K562 (cell line): Measurements from ENCODE around the gene MIEF1. TPM values are rescaled to one million over a fixed set of nuclear protein-coding genes. Genes with fewer than 3 reads are reported as not detected.

ENCODE experiments used
- FOXP1 ChIP-seq: sonication (generic); formaldehyde crosslinking; IDR thresholded peaks from 2 replicates; pipeline ENCODE4 v1.8.0; 2022; ENCODE audit warnings: mild to moderate bottlenecking, missing genetic modification reagents
- GATAD2B ChIP-seq: fragments of 450-650 bp; IDR thresholded peaks from 2 replicates; pipeline ENCODE4 v1.6.1; 2017; ENCODE audit warnings: mild to moderate bottlenecking, borderline replicate concordance
- HDAC2 ChIP-seq: fragments of 450-650 bp; IDR thresholded peaks from 2 replicates; pipeline ENCODE4 v1.6.1; 2016; ENCODE audit warnings: mild to moderate bottlenecking
- HMGN3 ChIP-seq: IDR thresholded peaks from 2 replicates; pipeline ENCODE4 v1.6.1; 2011; ENCODE audit warnings: borderline replicate concordance, low read depth, mild to moderate bottlenecking, mixed read lengths, low read length; ENCODE audit not compliant: insufficient read length; ENCODE audit errors: extremely low read depth
- NR4A1 ChIP-seq, 2 experiments: fragments of 250-450 bp in 1 of 2; fragments of 450-650 bp in 1 of 2; sonication (Bioruptor Pico) in 1 of 2; IDR thresholded peaks; 2 replicates each; pipeline versions ENCODE4 v1.4.0 to v1.6.1; 2016 to 2020; ENCODE audit warnings: mild to moderate bottlenecking in 2 of 2, missing compliant biosample characterization in 1 of 2, missing genetic modification characterization in 1 of 2, moderate library complexity in 1 of 2
- PURB ChIP-seq: sonication (generic); formaldehyde crosslinking; IDR thresholded peaks from 2 replicates; pipeline ENCODE4 v1.9.0; 2021; ENCODE audit warnings: low read depth, mild to moderate bottlenecking, missing genetic modification reagents
- RBM39 ChIP-seq: fragments of 200-400 bp; formaldehyde crosslinking; optimal IDR thresholded peaks from 2 replicates; pipeline ENCODE3; 2018; ENCODE audit warnings: low read depth, low read length
- TCF7 ChIP-seq: sonication (generic); IDR thresholded peaks from 2 replicates; pipeline ENCODE4 v1.6.1; 2016; ENCODE audit warnings: antibody characterized with exemption, borderline replicate concordance
- ZNF184 ChIP-seq: sonication (generic); formaldehyde crosslinking; IDR thresholded peaks from 2 replicates; pipeline ENCODE4 v1.5.0; 2020; ENCODE audit warnings: missing genetic modification reagents
- polyA plus RNA-seq, 8 experiments: library from polyadenylated mRNA; depleted of rRNA in 4 of 8; stranded (reverse) in 5 of 8; unstranded in 3 of 8; fragments of >200 nt; fragmentation: Nextera tagmentation in 2 of 8; fragmentation: Illumina TruSeq in 1 of 8; extraction: Ambion mirVana in 2 of 8; extraction: Trizol in 1 of 8; gene quantifications; 2 replicates each; pipeline versions ENCODE4 v1.2.1 to v1.2.3, GENCODE V29; 2011 to 2014; ENCODE audit warnings: inconsistent platforms in 1 of 8, missing spikeins in 1 of 8
- total RNA-seq, 7 experiments: library from RNA; depleted of rRNA in 6 of 7; stranded (reverse); fragments of >200 nt in 6 of 7; fragmentation: Illumina TruSeq in 2 of 7; extraction: Trizol in 2 of 7; gene quantifications; 2 replicates each; pipeline versions ENCODE4 v1.2.1 to v1.2.3, GENCODE V29; 2011 to 2021; ENCODE audit warnings: low replicate concordance in 1 of 7
- TF ChIP-seq, protein P1 (sequence below): fragments of 450-650 bp; IDR thresholded peaks from 2 replicates; pipeline ENCODE4 v1.6.1; 2016; ENCODE audit warnings: low read depth
- TF ChIP-seq, protein P2 (sequence below): fragments of 250-450 bp; sonication (Bioruptor Pico); IDR thresholded peaks from 2 replicates; pipeline ENCODE4 v1.4.0; 2020; ENCODE audit warnings: borderline replicate concordance
- TF ChIP-seq, protein P3 (sequence below): IDR thresholded peaks from 3 replicates; pipeline ENCODE4 v1.6.1; 2011; ENCODE audit warnings: borderline replicate concordance, mild to moderate bottlenecking; ENCODE audit not compliant: insufficient read length, insufficient read depth
- TF ChIP-seq, protein P4 (sequence below): fragments of 450-650 bp; IDR thresholded peaks from 2 replicates; pipeline ENCODE4 v1.7.1; 2018; ENCODE audit warnings: mild to moderate bottlenecking, low read depth; ENCODE audit not compliant: partially characterized antibody

MIEF1 gene
- total and polyA plus RNA-seq, 9 of the 15 experiments (the other 6 are each of a cell fraction or from before 2014, with no cell fraction given) = 10.9 to 51.8 (median 25.5) TPM

DNA sequence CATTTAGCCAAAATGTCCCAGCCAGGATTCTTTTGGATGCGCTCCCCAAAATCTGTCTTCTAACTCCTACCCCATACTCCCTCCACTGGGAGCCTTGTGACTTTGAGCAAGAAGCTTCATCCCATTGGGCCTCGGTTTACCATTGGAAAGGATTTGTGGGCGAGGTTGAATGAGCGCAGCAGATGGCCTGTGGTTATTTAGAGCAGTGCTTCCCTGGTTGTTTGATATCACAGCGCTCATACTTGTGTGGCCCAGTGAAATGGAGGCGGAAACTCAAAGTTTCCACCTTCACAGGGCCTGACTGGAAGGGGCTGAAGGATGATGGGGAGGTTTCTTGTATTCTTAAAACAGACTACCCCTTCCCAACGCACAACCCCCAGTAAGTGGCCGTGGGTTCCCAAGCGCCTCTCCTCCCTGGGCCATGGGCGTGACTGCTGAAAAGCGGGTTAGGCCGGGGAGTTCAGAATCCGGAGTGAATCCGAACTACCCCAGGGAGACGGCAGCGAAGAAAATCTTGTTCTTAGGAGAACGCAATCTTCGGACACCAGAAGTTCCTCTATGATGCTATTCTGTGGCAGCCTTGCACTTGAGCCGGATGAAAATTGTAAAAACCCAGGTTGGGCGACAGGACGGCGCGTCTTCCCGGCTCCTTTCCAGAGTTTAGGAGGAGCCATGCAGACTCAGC lies 17.0 kb downstream of the MIEF1 start (continued):
- TF ChIP-seq, protein P1, sequence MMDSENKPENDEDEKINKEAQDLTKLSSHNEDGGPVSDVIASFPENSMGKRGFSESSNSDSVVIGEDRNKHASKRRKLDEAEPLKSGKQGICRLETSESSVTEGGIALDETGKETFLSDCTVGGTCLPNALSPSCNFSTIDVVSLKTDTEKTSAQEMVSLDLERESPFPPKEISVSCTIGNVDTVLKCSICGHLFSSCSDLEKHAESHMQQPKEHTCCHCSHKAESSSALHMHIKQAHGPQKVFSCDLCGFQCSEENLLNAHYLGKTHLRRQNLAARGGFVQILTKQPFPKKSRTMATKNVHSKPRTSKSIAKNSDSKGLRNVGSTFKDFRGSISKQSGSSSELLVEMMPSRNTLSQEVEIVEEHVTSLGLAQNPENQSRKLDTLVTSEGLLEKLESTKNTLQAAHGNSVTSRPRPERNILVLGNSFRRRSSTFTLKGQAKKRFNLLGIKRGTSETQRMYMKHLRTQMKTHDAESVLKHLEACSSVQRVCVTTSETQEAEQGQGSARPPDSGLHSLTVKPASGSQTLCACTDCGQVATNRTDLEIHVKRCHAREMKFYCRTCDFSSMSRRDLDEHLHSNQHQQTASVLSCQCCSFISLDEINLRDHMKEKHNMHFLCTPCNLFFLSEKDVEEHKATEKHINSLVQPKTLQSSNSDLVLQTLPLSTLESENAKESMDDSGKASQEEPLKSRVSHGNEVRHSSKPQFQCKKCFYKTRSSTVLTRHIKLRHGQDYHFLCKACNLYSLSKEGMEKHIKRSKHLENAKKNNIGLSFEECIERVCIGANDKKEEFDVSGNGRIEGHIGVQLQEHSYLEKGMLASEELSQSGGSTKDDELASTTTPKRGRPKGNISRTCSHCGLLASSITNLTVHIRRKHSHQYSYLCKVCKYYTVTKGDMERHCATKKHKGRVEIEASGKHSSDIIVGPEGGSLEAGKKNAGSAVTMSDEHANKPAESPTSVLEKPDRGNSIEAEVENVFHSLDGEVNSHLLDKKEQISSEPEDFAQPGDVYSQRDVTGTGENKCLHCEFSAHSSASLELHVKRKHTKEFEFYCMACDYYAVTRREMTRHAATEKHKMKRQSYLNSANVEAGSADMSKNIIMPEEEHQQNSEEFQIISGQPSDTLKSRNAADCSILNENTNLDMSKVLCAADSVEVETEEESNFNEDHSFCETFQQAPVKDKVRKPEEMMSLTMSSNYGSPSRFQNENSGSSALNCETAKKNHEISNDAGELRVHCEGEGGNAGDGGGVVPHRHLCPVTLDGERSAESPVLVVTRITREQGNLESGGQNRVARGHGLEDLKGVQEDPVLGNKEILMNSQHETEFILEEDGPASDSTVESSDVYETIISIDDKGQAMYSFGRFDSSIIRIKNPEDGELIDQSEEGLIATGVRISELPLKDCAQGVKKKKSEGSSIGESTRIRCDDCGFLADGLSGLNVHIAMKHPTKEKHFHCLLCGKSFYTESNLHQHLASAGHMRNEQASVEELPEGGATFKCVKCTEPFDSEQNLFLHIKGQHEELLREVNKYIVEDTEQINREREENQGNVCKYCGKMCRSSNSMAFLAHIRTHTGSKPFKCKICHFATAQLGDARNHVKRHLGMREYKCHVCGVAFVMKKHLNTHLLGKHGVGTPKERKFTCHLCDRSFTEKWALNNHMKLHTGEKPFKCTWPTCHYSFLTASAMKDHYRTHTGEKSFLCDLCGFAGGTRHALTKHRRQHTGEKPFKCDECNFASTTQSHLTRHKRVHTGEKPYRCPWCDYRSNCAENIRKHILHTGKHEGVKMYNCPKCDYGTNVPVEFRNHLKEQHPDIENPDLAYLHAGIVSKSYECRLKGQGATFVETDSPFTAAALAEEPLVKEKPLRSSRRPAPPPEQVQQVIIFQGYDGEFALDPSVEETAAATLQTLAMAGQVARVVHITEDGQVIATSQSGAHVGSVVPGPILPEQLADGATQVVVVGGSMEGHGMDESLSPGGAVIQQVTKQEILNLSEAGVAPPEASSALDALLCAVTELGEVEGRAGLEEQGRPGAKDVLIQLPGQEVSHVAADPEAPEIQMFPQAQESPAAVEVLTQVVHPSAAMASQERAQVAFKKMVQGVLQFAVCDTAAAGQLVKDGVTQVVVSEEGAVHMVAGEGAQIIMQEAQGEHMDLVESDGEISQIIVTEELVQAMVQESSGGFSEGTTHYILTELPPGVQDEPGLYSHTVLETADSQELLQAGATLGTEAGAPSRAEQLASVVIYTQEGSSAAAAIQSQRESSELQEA = no peak
- TF ChIP-seq, protein P2, sequence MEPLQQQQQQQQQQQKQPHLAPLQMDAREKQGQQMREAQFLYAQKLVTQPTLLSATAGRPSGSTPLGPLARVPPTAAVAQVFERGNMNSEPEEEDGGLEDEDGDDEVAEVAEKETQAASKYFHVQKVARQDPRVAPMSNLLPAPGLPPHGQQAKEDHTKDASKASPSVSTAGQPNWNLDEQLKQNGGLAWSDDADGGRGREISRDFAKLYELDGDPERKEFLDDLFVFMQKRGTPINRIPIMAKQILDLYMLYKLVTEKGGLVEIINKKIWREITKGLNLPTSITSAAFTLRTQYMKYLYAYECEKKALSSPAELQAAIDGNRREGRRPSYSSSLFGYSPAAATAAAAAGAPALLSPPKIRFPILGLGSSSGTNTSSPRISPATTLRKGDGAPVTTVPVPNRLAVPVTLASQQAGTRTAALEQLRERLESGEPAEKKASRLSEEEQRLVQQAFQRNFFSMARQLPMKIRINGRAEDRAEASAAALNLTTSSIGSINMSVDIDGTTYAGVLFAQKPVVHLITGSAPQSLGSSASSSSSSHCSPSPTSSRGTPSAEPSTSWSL (CRISPR knock-in tag) = no peak
- TF ChIP-seq, protein P3, sequence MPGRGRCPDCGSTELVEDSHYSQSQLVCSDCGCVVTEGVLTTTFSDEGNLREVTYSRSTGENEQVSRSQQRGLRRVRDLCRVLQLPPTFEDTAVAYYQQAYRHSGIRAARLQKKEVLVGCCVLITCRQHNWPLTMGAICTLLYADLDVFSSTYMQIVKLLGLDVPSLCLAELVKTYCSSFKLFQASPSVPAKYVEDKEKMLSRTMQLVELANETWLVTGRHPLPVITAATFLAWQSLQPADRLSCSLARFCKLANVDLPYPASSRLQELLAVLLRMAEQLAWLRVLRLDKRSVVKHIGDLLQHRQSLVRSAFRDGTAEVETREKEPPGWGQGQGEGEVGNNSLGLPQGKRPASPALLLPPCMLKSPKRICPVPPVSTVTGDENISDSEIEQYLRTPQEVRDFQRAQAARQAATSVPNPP = no peak
- TF ChIP-seq FOXP1 (CRISPR knock-in tag) (no peak), HMGN3 (no peak), GATAD2B (no peak), HDAC2 (peak; percentile 65; the same call in 1 of the 2 replicates), PURB (CRISPR knock-in tag) (no peak), ZNF184 (CRISPR knock-in tag) (no peak), TCF7 (0 out of 2 replicates have a peak, but pooled peaks have one; percentile 40), RBM39 (no peak), NR4A1 (CRISPR knock-in tag; IDR thresholded peaks at IDR 0.05) (no peak), NR4A1 (tag; IDR thresholded peaks at IDR 0.05) (no peak)
- TF ChIP-seq, protein P4, sequence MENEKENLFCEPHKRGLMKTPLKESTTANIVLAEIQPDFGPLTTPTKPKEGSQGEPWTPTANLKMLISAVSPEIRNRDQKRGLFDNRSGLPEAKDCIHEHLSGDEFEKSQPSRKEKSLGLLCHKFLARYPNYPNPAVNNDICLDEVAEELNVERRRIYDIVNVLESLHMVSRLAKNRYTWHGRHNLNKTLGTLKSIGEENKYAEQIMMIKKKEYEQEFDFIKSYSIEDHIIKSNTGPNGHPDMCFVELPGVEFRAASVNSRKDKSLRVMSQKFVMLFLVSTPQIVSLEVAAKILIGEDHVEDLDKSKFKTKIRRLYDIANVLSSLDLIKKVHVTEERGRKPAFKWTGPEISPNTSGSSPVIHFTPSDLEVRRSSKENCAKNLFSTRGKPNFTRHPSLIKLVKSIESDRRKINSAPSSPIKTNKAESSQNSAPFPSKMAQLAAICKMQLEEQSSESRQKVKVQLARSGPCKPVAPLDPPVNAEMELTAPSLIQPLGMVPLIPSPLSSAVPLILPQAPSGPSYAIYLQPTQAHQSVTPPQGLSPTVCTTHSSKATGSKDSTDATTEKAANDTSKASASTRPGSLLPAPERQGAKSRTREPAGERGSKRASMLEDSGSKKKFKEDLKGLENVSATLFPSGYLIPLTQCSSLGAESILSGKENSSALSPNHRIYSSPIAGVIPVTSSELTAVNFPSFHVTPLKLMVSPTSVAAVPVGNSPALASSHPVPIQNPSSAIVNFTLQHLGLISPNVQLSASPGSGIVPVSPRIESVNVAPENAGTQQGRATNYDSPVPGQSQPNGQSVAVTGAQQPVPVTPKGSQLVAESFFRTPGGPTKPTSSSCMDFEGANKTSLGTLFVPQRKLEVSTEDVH = peak; percentile 58
